ENCODE data around the gene GPR15. TPM values are rescaled to one million over a fixed set of nuclear protein-coding genes. Genes with fewer than 3 reads are reported as not detected.

Gene GPR15
- total RNA-seq, 1 donor from 2014 or later = 4.0 TPM

Other genes with a start within 250 kb of the GPR15 start
- gene OR5H2, start 249.5 kb upstream of the GPR15 start, total RNA-seq = not detected
- not detected for gene OR5K4, start 178.1 kb upstream of the GPR15 start, total RNA-seq
- not detected for gene OR5K3, start 141.3 kb upstream of the GPR15 start, total RNA-seq
- gene OR5K1, start 68.8 kb upstream of the GPR15 start, total RNA-seq = not detected
- not detected for gene OR5K2, start 34.3 kb upstream of the GPR15 start, total RNA-seq
- 90.2 TPM for gene CLDND1, start 9.1 kb upstream of the GPR15 start, total RNA-seq
- 17.5 TPM for gene CPOX, start 61.6 kb downstream of the GPR15 start, total RNA-seq
- 7.8 TPM for gene ST3GAL6, start 231.4 kb downstream of the GPR15 start, total RNA-seq

Data from ureter (tissue), 1 donor.